Measurements from ENCODE around the gene IMPA2. TPM values are rescaled to one million over a fixed set of nuclear protein-coding genes. Genes with fewer than 3 reads are reported as not detected.

Gene IMPA2
- 100 to 1,000 TPM; 269 to 446 TPM for total RNA-seq

DNA sequence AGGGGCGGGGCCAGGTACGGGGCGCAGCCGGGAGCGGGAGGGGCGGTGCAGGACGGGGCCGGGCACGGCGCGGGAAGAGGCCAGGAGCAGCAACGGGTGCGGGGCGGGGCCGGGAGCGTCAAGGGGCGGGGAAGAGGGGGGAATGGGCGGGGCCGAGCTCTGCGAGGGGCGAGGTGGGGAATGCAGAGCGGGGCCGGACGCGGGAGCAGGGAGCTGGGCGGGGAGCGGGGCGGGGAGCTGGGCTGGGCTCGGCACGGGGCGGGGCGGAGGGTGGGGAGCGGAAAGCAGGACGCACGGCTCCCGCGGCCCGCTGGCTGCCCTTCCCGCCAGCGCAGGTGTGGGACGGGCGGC is at the start of gene IMPA2:
IMPA2 (plus strand) TSS at position 316 of the 351 bp plus-strand sequence. CDS start 163 bp downstream, outside the sequence.
- TF ChIP-seq POLR2A (IDR thresholded peaks at IDR 0.05): no peak
- Histone ChIP-seq H3K4me3 (peak within 1 kb of the TSS; percentile 58 to 59), H3K27ac (peak within 1 kb of the TSS; percentile 96 to 100 (median 98)), H3K36me3 (replicated peaks in 1 of 2; ENCODE audit: insufficient read depth in 1 of 2, low read depth in 2 of 2) (no peaks in the 10 kb centered on the region), H3K27me3 (no peaks in the 10 kb centered on the region), H3K4me1 (peaks cover 50% of the 10 kb centered on the region), H3K9me3 (no peaks in the 10 kb centered on the region)
- intact Hi-C loops (cut with DNase I): no loop called here
- 0% methylated on average over 30 of the region's 42 CpGs; no CpG with 5 or more reads in 1 of the 2 donors for WGBS, 2 donors
- DNase-seq (no peak), ATAC-seq (no peak)

DNA sequence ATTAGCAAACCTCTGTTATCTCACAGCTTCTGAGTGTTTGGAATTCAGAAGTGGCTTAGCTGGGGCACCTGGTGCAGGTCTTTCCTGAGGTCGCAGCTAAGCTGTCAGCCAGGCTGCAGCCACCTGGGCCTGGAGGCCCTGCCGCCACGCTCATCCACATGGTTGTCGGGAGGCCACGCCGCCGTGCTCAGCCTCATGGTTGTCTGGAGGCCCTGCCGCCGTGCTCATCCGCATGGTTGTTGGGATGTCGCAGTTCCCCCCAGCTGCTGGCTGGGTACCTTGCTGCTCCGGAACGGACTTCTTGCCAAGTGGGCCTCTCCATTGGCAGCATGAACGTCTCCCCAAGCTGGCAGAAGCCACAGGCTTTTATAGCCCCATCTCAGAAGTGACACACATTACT is 48.9 kb upstream of the IMPA2 start:
- Histone ChIP-seq H3K4me1 (no peaks in the 10 kb centered on the region), H3K4me3 (no peak overlapping the region), H3K27me3 (no peaks in the 10 kb centered on the region), H3K27ac (no peak overlapping the region), H3K9me3 (no peaks in the 10 kb centered on the region), H3K36me3 (replicated peaks in 1 of 2; ENCODE audit: insufficient read depth in 1 of 2, low read depth in 2 of 2) (no peaks in the 10 kb centered on the region)
- 90 to 91% methylated on average over 7 to 13 of the region's 14 CpGs for WGBS, 2 donors
- TF ChIP-seq, protein P1, sequence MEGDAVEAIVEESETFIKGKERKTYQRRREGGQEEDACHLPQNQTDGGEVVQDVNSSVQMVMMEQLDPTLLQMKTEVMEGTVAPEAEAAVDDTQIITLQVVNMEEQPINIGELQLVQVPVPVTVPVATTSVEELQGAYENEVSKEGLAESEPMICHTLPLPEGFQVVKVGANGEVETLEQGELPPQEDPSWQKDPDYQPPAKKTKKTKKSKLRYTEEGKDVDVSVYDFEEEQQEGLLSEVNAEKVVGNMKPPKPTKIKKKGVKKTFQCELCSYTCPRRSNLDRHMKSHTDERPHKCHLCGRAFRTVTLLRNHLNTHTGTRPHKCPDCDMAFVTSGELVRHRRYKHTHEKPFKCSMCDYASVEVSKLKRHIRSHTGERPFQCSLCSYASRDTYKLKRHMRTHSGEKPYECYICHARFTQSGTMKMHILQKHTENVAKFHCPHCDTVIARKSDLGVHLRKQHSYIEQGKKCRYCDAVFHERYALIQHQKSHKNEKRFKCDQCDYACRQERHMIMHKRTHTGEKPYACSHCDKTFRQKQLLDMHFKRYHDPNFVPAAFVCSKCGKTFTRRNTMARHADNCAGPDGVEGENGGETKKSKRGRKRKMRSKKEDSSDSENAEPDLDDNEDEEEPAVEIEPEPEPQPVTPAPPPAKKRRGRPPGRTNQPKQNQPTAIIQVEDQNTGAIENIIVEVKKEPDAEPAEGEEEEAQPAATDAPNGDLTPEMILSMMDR (IDR thresholded peaks at IDR 0.05): no peak
- no peak for TF ChIP-seq POLR2A (IDR thresholded peaks at IDR 0.05)
- ATAC-seq (no peak), DNase-seq (no peak)
- intact Hi-C loops (cut with DNase I): loop anchor here (10.0 kb wide), 1 partner anchor 112 kb away; no protein-coding TSS in a partner anchor

DNA sequence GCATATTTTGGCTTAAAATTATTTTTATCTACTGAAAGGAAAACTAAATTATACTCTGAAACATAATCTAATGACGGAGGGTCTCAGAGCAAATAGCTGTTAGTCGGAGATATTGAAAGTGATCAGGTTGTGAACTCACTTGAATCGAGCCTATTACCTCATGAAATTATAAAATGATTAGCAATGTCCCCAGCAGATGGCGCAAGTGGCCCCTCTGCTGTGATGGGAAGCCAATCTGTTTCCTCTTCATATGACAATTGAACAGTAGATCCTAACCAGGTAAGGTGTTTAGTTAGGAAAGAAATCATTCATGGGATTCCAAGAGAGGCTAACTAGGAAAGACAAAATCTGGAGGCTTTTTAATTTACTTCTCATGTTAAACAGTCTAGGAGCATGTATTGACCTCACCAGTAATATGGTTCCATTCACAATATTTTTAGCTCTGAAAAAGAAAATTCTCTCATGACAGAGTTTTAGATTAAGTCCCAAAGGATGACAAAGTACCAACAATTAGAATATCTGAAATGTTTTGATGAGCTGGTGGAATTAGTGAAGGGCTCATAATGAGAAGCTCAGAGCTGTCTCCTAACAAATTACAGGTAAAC is 43.3 kb upstream of the IMPA2 start:
- TF ChIP-seq, protein P1 (IDR thresholded peaks at IDR 0.05): peak; percentile 57 to 90 (median 82)
- TF ChIP-seq POLR2A (IDR thresholded peaks at IDR 0.05): no peak
- ATAC-seq (peak; percentile 96), DNase-seq (peak; percentile 81 to 89 (median 86))
- Histone ChIP-seq H3K4me3 (no peak overlapping the region), H3K36me3 (replicated peaks in 1 of 2; ENCODE audit: insufficient read depth in 1 of 2, low read depth in 2 of 2) (no peaks in the 10 kb centered on the region), H3K27me3 (no peaks in the 10 kb centered on the region), H3K9me3 (no peaks in the 10 kb centered on the region), H3K27ac (peak overlapping the region in 2 of 4 donors; percentile 2 to 47), H3K4me1 (no peaks in the 10 kb centered on the region)
- 0% methylated on average over 4 of the region's 4 CpGs for whole genome bisulfite sequencing, 2 donors
- intact Hi-C loops (cut with DNase I): loop anchor here (10.0 kb wide), 1 partner anchor 107 kb away; no protein-coding TSS in a partner anchor

DNA sequence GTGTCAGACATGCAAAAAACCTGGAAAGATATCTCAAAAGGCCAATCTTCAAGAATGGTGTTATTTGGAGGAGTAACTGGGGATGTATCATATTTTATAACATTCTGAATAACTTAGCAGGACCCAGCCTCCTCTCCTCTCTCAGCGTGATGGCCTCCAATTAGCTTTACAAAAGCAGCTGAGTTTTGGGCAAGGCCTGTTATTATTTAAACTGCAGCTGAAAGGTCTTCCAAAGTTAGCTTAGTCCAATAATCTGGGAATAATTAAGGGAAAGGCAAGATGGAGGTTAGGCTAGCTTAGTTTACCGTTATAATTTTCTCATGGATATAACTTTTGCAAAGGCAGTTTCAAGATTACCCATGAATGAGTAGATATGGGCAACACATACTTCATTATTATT is 40.4 kb upstream of the IMPA2 start:
- Histone ChIP-seq H3K27ac (no peak overlapping the region), H3K36me3 (replicated peaks in 1 of 2; ENCODE audit: insufficient read depth in 1 of 2, low read depth in 2 of 2) (no peaks in the 10 kb centered on the region), H3K4me1 (peaks cover 10% of the 10 kb centered on the region), H3K9me3 (no peaks in the 10 kb centered on the region), H3K27me3 (no peaks in the 10 kb centered on the region), H3K4me3 (no peak overlapping the region)
- TF ChIP-seq, protein P1 (IDR thresholded peaks at IDR 0.05): no peak
- DNase-seq (no peak), ATAC-seq (no peak)
- WGBS, 2 donors: 88 to 96% methylated on average over 2 of the region's 2 CpGs
- intact Hi-C loops (cut with DNase I): loop anchor here (5.0 kb wide), 1 partner anchor 61 kb away; no protein-coding TSS in a partner anchor

DNA sequence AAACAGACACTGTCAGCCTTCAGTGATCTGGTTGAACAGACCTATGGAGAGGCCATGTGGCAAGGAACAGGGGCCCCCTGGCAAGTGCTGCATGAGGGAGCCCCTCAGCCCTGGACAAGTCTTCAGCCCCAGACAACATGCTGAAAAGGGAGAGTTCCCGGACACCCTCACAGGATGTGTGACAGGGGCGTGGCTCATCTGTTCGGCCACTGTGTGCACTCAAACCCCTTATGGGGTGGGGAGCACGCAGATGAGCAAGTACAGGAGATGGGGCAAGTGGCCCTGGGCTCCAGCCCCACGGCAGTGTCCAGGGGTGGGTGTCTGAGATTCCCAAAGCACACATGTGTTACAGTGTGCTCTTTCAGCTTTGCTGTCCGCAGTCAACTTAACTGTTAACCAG is 37.8 kb upstream of the IMPA2 start:
- Histone ChIP-seq H3K27me3 (no peaks in the 10 kb centered on the region), H3K4me1 (peaks cover 31% of the 10 kb centered on the region)

More for the DNA sequence above, 37.8 kb upstream of the IMPA2 start:
- 76 to 85% methylated on average over 5 to 6 of the region's 6 CpGs for WGBS, 2 donors
- no peaks in the 10 kb centered on the region for H3K36me3 ChIP-seq (replicated peaks in 1 of 2; ENCODE audit: insufficient read depth in 1 of 2, low read depth in 2 of 2)
- H3K27ac ChIP-seq: no peak overlapping the region
- ATAC-seq (no peak), DNase-seq (no peak)
- no peak for TF ChIP-seq POLR2A (IDR thresholded peaks at IDR 0.05)
- TF ChIP-seq, protein P1 (IDR thresholded peaks at IDR 0.05): no peak
- no peaks in the 10 kb centered on the region for H3K9me3 ChIP-seq
- H3K4me3 ChIP-seq: no peak overlapping the region
- intact Hi-C loops (cut with DNase I): loop anchor here (5.0 kb wide), 1 partner anchor 59 kb away; no protein-coding TSS in a partner anchor

All from body of pancreas (tissue), 4 donors.